ENCODE data around the gene B4GALT7.
"Not testable (repeated sequence)": the region's sequence is repeated elsewhere in the genome, so short reads cannot be mapped to it uniquely, and the experiment has no call there.

B4GALT7 gene

DNA sequence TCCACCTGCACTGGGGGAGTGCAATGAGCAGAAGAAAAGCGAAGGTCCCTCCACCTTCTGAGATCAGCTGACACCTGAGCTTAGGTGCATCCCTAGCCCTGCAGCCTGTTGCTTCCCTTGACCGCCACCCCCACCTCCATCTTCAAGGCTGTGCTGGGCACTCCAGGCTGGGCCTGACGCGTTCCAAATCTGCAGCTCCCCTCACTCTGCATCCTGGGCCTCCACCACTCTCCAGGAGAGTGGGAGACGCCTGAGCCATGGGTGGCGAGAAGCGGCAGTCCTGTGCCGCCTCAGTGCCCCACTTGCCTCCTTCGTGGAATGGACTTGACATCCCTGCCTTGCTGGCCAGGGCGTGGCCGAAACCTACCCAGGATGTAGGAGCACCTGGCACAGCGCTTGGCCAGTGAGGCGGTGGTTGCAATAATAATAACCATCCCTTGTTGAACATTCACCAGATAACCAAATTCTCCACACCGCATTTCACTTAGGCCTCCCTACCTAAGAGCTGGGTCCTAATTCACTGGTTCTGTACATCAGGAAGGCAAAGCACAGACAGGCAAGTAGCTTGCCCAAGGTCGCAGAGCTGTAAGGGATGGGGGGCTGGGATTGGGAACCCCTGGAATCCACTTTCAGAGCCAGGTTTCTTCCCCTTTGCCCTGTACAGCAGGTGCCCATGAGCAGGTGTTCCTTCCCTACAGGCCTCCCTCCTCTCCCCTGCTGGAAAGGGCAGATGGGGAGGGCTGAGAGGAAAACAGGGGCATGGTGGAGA is 11.7 kb downstream of the B4GALT7 start:
- no peak overlapping the region for H3K4me3 ChIP-seq (ENCODE audit: low read depth, low read length)
- TF ChIP-seq, protein P1, sequence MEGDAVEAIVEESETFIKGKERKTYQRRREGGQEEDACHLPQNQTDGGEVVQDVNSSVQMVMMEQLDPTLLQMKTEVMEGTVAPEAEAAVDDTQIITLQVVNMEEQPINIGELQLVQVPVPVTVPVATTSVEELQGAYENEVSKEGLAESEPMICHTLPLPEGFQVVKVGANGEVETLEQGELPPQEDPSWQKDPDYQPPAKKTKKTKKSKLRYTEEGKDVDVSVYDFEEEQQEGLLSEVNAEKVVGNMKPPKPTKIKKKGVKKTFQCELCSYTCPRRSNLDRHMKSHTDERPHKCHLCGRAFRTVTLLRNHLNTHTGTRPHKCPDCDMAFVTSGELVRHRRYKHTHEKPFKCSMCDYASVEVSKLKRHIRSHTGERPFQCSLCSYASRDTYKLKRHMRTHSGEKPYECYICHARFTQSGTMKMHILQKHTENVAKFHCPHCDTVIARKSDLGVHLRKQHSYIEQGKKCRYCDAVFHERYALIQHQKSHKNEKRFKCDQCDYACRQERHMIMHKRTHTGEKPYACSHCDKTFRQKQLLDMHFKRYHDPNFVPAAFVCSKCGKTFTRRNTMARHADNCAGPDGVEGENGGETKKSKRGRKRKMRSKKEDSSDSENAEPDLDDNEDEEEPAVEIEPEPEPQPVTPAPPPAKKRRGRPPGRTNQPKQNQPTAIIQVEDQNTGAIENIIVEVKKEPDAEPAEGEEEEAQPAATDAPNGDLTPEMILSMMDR (IDR thresholded peaks at IDR 0.05; ENCODE audit: insufficient read depth, low read depth, low read length, missing control alignments), result no peak
- DNase-seq (ENCODE audit: low read depth), result no peak

DNA sequence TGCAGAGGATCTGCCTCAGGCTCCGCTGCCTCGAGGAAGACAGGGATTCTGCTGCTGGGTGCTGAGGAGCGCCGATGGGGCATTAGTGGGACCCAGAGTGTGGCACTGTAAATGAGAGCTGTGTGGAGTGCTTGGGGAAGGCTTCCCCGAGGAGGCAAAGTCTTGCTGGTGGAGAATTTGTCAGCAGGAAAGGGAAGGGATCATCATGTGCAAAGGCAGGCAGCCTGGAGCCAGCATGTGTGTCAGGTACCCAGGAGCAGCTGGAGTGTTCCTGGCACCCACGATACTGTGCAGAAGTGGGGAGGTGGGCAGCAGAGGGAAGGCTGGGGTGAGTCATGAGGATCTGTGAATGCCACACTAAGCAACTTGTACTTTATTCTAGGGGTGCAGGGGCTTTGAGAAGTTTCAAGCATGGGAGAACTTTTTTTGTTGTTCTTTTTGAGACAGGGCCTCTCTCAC is 12.3 kb downstream of the B4GALT7 start:
- TF ChIP-seq, protein P1 (IDR thresholded peaks at IDR 0.05; ENCODE audit: insufficient read depth, low read depth, low read length, missing control alignments), result no peak
- H3K4me3 ChIP-seq (ENCODE audit: low read depth, low read length), result no peak overlapping the region
- no peak for DNase-seq (ENCODE audit: low read depth)

DNA sequence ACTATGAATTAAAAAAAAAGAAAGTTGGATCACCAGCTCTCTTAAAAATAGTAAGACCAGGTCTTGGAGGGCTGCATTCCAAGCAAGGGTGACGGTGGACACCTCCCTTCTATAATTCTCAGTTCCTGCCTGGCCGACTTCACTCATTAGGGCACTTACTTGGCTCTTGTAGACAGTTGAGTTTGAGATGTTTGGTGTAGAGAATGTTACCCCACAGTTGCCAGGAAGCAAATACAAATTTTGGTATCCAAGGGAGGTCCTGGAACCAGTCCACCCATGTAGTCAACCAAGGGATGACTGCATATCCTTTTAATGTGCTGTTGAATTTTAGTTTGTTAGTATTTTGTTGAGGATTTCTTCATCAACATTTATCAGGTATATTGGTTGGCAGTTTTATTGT is 20.6 kb downstream of the B4GALT7 start:
- no peak for DNase-seq (ENCODE audit: low read depth)
- TF ChIP-seq, protein P1 (IDR thresholded peaks at IDR 0.05; ENCODE audit: insufficient read depth, low read depth, low read length, missing control alignments), result no peak

DNA sequence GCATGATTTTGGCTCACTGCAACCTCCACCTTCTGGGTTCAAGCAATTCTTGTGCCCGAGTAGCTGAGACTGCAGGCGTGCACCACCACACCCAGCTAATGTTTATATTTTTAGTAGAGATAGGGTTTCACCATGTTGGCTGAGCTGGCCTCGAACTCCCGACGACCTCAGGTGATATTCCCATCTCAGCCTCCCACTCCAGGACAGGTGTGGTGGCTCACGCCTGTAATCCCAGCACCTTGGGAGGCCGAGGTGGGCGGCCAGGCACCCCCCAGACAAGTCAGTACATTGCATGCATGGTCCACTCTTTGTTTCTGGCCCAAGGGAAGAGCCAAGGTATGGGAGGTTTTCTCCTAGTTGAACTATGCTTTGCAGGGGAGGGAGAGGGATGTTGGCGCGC is 24.2 kb downstream of the B4GALT7 start:
- not testable (repeated sequence) for DNase-seq (ENCODE audit: low read depth)

More for the DNA sequence above, 20.6 kb downstream of the B4GALT7 start:
- H3K4me3 ChIP-seq (ENCODE audit: low read depth, low read length), result no peak overlapping the region

DNA sequence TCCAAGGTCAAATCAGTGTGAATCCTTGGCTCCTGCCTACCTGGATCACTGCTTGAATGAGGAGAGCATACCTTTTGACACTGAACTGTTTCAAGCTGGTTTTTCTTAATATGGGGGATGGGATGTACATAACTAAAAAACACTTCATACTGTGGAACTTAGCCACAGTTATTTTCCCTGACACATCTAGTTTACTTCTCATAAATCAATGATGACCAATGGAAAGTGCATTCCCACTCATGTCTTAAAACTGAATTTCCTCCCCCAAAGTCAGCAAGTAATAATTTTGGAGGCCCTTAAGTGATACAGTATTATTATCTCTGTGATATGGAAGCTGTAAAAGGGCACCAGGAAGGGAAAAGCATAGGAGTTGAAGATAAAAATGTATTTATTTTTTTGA is 30.3 kb downstream of the B4GALT7 start:
- not testable (repeated sequence) for DNase-seq (ENCODE audit: low read depth); H3K4me3 ChIP-seq (ENCODE audit: low read depth, low read length)

More for the DNA sequence above, 24.2 kb downstream of the B4GALT7 start:
- not testable (repeated sequence) for H3K4me3 ChIP-seq (ENCODE audit: low read depth, low read length)

DNA sequence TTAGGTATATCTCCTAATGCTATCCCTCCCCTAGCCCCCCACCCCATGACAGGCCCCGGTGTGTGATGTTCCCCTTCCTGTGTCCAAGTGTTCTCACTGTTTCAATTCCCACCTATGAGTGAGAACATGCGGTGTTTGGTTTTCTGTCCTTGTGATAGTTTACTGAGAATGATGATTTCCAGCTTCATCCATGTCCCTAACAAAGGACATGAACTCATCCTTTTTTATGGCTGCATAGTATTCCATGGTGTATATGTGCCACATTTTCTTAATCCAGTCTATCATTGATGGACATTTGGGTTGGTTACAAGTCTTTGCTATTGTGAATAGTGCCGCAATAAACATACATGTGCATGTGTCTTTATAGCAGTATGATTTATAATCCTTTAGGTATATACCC is 35.0 kb downstream of the B4GALT7 start:
- H3K4me3 ChIP-seq (ENCODE audit: low read depth, low read length); DNase-seq (ENCODE audit: low read depth): not testable (repeated sequence)

DNA sequence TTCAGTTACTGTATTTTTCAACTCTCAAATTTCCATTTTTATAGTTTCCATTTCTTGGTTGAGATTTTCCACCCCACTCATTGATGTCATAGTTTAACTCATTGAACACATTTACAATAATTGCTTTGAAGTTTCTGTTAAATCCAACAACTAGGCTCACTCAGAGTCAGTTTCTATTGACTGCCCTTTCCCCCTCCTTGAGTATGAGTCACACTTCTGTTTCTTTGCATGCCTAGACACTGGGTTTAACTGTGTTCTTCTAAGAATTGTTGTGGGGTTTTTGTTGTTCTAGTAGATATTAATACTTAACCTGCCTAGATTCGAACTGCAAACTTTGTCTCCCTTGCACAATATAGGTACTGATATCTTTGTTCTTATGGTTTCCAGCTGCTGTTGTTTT is 45.5 kb downstream of the B4GALT7 start:
- not testable (repeated sequence) for DNase-seq (ENCODE audit: low read depth); H3K4me3 ChIP-seq (ENCODE audit: low read depth, low read length)

DNA sequence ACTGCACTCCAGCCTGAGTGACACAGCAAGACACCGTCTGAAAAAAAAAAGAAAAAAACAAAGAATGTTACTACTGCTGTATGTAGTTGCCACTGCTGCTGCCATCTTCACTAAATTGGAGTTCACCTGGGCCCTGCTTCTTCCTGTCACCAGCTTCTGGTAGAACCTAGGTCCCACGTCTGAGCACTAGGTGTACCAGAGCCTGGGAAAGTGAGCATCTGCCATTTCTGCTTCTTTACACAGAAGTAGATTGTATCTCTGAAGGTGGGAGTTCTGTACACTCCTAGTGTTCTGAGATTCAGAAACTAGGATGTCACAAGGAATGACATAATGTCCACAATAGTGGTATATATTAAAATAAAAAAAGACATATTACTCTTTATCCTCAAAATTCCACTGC is 51.3 kb downstream of the B4GALT7 start:
- H3K4me3 ChIP-seq (ENCODE audit: low read depth, low read length); DNase-seq (ENCODE audit: low read depth): not testable (repeated sequence)

DNA sequence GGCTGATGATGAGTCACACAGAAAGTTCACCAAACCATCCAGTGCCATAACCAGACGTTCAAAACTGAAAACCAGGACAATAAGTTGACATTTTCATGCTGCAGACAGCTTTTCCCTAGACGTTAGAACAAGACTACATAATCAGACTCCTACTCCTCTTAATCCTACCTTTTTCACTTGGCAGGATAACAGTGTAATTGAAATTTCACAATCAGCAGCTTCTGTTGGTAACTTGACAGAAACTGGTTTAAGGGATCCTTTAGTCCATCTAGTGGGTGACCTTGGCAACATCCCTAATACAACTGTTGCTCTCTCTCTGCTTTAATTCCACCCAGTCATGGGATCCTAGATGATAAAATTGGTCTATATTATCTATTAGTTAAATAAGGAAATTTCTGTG is 57.9 kb downstream of the B4GALT7 start:
- not testable (repeated sequence) for H3K4me3 ChIP-seq (ENCODE audit: low read depth, low read length); DNase-seq (ENCODE audit: low read depth)

DNA sequence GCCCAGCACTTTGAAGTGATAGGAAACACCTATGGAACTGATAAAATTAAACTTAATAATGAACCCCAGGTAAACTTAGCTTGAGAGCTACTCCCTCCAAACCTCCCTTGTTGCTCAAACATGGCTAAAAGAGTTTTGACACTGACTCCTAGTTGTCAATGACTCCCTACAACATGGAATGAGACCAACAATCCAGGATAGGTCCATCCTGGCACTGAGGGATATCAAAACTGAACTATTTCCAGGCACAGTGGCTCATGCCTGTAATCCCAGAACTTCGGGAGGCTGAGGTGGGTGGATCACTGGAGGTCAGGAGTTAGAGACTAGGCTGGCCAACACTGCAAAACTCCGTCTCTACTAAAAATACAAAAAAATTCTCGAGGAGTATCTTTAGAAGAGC is 58.6 kb downstream of the B4GALT7 start:
- not testable (repeated sequence) for DNase-seq (ENCODE audit: low read depth); H3K4me3 ChIP-seq (ENCODE audit: low read depth, low read length)

All from GM12865 (cell line).